22Rv1 (cell line): Measurements from ENCODE around the gene TMEM88.

Source experiments
- ZFX ChIP-seq: fragments of 450-650 bp; IDR thresholded peaks from 2 replicates; pipeline ENCODE4 v1.6.1; 2017; ENCODE audit warnings: antibody characterized with exemption, borderline replicate concordance
- TF ChIP-seq, protein P1 (sequence below): fragments of 450-650 bp; IDR thresholded peaks from 2 replicates; pipeline ENCODE4 v1.5.1; 2017; ENCODE audit warnings: mild to moderate bottlenecking

DNA sequence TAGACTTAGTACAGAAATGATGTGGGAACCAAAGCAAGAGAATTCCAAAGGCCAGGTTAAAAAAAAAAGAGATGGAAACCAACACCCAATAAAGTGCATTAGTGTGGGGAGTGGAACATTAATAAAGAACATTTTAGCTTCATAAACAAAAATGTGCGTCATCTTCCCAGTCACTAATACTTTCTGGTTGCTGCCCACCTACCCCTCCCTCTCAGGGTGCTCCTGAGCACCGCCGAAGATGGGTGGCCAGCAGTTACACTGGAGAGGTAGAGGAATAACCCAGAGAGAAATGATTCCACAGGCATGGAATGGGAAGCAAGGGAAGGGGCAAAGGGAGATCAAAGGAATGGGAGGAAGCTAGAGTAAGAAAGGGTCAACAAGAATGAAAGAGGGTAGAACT lies 27.8 kb downstream of the TMEM88 start:
- TF ChIP-seq, protein P1, sequence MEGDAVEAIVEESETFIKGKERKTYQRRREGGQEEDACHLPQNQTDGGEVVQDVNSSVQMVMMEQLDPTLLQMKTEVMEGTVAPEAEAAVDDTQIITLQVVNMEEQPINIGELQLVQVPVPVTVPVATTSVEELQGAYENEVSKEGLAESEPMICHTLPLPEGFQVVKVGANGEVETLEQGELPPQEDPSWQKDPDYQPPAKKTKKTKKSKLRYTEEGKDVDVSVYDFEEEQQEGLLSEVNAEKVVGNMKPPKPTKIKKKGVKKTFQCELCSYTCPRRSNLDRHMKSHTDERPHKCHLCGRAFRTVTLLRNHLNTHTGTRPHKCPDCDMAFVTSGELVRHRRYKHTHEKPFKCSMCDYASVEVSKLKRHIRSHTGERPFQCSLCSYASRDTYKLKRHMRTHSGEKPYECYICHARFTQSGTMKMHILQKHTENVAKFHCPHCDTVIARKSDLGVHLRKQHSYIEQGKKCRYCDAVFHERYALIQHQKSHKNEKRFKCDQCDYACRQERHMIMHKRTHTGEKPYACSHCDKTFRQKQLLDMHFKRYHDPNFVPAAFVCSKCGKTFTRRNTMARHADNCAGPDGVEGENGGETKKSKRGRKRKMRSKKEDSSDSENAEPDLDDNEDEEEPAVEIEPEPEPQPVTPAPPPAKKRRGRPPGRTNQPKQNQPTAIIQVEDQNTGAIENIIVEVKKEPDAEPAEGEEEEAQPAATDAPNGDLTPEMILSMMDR = no peak
- TF ChIP-seq ZFX = no peak
